Activated CD4-positive, CD25-positive, alpha-beta regulatory T cell (primary cell): ENCODE results near the gene MRPS7.
A peak's percentile ranks its signal among the peaks of the same experiment; 100 is the strongest.
"Not testable (repeated sequence)": the region's sequence is repeated elsewhere in the genome, so short reads cannot be mapped to it uniquely, and the experiment has no call there.

Experiments
- DNase-seq, 4 experiments: peaks; one replicate each; lab custom pipeline; 2025; lab: John Stamatoyannopoulos, UW

MRPS7 gene

GRCh38 chr17:75244133-75244866 is 17.4 kb upstream of the MRPS7 start:
- DNase-seq: no peak

GRCh38 chr17:75245011-75245410 is 16.7 kb upstream of the MRPS7 start:
- DNase-seq: no peak

GRCh38 chr17:75246404-75246803 is 15.3 kb upstream of the MRPS7 start:
- no peak for DNase-seq

GRCh38 chr17:75249564-75249963 is 12.1 kb upstream of the MRPS7 start:
- DNase-seq: no peak

- peak; percentile 27 to 48 (median 36) for DNase-seq
These were observed 11.6 kb upstream of the MRPS7 start for GRCh38 chr17:75250009-75250471.

- DNase-seq: no peak
These were observed 9.5 kb upstream of the MRPS7 start for GRCh38 chr17:75252039-75252816.

- not testable (repeated sequence) for DNase-seq
These were observed 5.6 kb upstream of the MRPS7 start for GRCh38 chr17:75255954-75256698.

- DNase-seq: not testable (repeated sequence)
These were observed 4.5 kb upstream of the MRPS7 start for GRCh38 chr17:75257228-75257627.

GRCh38 chr17:75260641-75261335 is 891 bp upstream of the MRPS7 start:
- peak in 1 of 4 experiments; percentile 50 for DNase-seq

GRCh38 chr17:75262112-75262606 is 480 bp downstream of the MRPS7 start:
- no peak for DNase-seq

- DNase-seq: no peak
These were observed 1.4 kb downstream of the MRPS7 start for GRCh38 chr17:75263055-75263454.

- no peak for DNase-seq
These were observed 4.1 kb downstream of the MRPS7 start for GRCh38 chr17:75265614-75266315.

GRCh38 chr17:75266316-75267152 is 4.9 kb downstream of the MRPS7 start:
- DNase-seq: no peak

GRCh38 chr17:75267153-75267410 is 5.4 kb downstream of the MRPS7 start:
- DNase-seq: no peak

GRCh38 chr17:75267411-75268232 is 5.9 kb downstream of the MRPS7 start:
- DNase-seq: no peak

GRCh38 chr17:75269844-75270217 is 8.2 kb downstream of the MRPS7 start:
- DNase-seq: no peak

- peak in 3 of 4 experiments; percentile 22 to 29 (median 22) for DNase-seq
These were observed 8.7 kb downstream of the MRPS7 start for GRCh38 chr17:75270218-75270965.

GRCh38 chr17:75270966-75271232 is 9.2 kb downstream of the MRPS7 start, which contains the start of gene MIF4GD:
Gene MIF4GD (minus strand): TSS chr17:75271231. CDS start chr17:75270195, 1,036 bp downstream.
- no peak for DNase-seq
